Erythroblast (primary cell): Measurements from ENCODE around the gene ADGRA3.
"Not testable (repeated sequence)": the region's sequence is repeated elsewhere in the genome, so short reads cannot be mapped to it uniquely, and the experiment has no call there.

Source experiments
- GATA1 ChIP-seq: IDR thresholded peaks from 2 replicates; pipeline ENCODE4 v1.6.1; 2011; ENCODE audit warnings: low read depth, mild to moderate bottlenecking, control low read depth, low read length, moderate library complexity
- POLR2A ChIP-seq: IDR thresholded peaks from 2 replicates; pipeline ENCODE4 v1.6.1; 2011; ENCODE audit warnings: mild to moderate bottlenecking, low read length

DNA sequence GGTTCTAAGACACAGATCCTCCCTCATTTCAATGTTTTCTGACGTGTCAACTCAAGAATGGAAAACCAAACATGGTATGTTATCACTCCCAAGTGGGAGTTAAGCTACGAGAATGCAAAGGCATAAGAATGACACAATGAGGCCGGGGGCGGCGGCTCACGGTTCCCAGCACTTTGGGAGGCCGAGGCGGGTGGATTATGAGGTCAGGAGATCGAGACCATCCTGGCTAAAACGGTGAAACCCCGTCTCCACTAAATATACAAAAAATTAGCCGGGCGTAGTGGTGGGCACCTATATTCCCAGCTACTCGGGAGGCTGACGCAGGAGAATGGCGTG is 40.6 kb downstream of the ADGRA3 start:
- TF ChIP-seq POLR2A, GATA1: not testable (repeated sequence)
